Pons (tissue), 1 donor: ENCODE data around the gene ZNF776.
"Not testable (repeated sequence)": the region's sequence is repeated elsewhere in the genome, so short reads cannot be mapped to it uniquely, and the experiment has no call there.

Source experiments
- DNase-seq: peaks from one replicate; pipeline ENCODE4 v3.0.0-alpha.2; 2016; ENCODE audit warnings: low spot score

ZNF776 gene

GRCh38 chr19:57778336-57778735, 31.7 kb downstream of the ZNF776 start:
- DNase-seq = no peak

GRCh38 chr19:57779220-57779845, 32.7 kb downstream of the ZNF776 start:
- no peak for DNase-seq

- no peak for DNase-seq
Measured at GRCh38 chr19:57786286-57786685, 39.7 kb downstream of the ZNF776 start.

GRCh38 chr19:57786906-57787305, 40.3 kb downstream of the ZNF776 start:
- no peak for DNase-seq

- no peak for DNase-seq
Measured at GRCh38 chr19:57788114-57788692, 41.6 kb downstream of the ZNF776 start.

GRCh38 chr19:57789288-57789687, 42.7 kb downstream of the ZNF776 start:
- no peak for DNase-seq

GRCh38 chr19:57796580-57796979, 50.0 kb downstream of the ZNF776 start:
- DNase-seq = not testable (repeated sequence)

GRCh38 chr19:57800696-57801095, 54.1 kb downstream of the ZNF776 start:
- DNase-seq = no peak

- no peak for DNase-seq
Measured at GRCh38 chr19:57802269-57802668, 55.7 kb downstream of the ZNF776 start.

- no peak for DNase-seq
Measured at GRCh38 chr19:57803265-57803593, 56.6 kb downstream of the ZNF776 start.

GRCh38 chr19:57803594-57804325, 57.1 kb downstream of the ZNF776 start:
- DNase-seq = no peak

GRCh38 chr19:57807541-57807940, 60.9 kb downstream of the ZNF776 start:
- no peak for DNase-seq
